ENCODE measurements around the gene PPIL3. TPM values are rescaled to one million over a fixed set of nuclear protein-coding genes. Genes with fewer than 3 reads are reported as not detected.
"Not testable (repeated sequence)": the region's sequence is repeated elsewhere in the genome, so short reads cannot be mapped to it uniquely, and the experiment has no call there.

PPIL3 gene
- total RNA-seq, 1 experiment from 2014 or later, result 49.0 TPM

- no TSS peak for BruUV-seq (replicated peaks)
- Histone ChIP-seq H3K4me1 (replicated peaks; ENCODE audit: insufficient read depth) (no peaks in the 10 kb centered on the region), H3K9me2 (ENCODE audit: insufficient read depth) (no peaks in the 10 kb centered on the region), H3K36me3 (ENCODE audit: low read depth) (peaks cover 47% of the 10 kb centered on the region), H3K27ac (no peak overlapping the region), H3K4me3 (no peak overlapping the region), H3K4me2 (no peak overlapping the region), H3K79me2 (ENCODE audit: low read depth) (no peaks in the 10 kb centered on the region), H2AFZ (no peak overlapping the region), H3K9me3 (ENCODE audit: insufficient read depth, low read depth) (no peaks in the 10 kb centered on the region), H4K20me1 (ENCODE audit: insufficient read depth) (no peaks in the 10 kb centered on the region), H3F3A (ENCODE audit: insufficient read depth, low read depth) (peaks cover 21% of the 10 kb centered on the region), H3K27me3 (ENCODE audit: insufficient read depth, low read depth) (no peaks in the 10 kb centered on the region)
- POLR2A ChIA-PET (ENCODE audit: unreplicated experiment), result no interaction called here
- TF ChIP-seq, protein P1, sequence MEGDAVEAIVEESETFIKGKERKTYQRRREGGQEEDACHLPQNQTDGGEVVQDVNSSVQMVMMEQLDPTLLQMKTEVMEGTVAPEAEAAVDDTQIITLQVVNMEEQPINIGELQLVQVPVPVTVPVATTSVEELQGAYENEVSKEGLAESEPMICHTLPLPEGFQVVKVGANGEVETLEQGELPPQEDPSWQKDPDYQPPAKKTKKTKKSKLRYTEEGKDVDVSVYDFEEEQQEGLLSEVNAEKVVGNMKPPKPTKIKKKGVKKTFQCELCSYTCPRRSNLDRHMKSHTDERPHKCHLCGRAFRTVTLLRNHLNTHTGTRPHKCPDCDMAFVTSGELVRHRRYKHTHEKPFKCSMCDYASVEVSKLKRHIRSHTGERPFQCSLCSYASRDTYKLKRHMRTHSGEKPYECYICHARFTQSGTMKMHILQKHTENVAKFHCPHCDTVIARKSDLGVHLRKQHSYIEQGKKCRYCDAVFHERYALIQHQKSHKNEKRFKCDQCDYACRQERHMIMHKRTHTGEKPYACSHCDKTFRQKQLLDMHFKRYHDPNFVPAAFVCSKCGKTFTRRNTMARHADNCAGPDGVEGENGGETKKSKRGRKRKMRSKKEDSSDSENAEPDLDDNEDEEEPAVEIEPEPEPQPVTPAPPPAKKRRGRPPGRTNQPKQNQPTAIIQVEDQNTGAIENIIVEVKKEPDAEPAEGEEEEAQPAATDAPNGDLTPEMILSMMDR (conservative IDR thresholded peaks at IDR 0.05), result no peak
- no peak for DNase-seq
- CTCF ChIA-PET, result no interaction called here
- intact Hi-C loops (cut with micrococcal nuclease; ENCODE audit: unreplicated experiment), result no loop called here
Measured at GRCh38 chr2:200899482-200899881, 10.6 kb upstream of the PPIL3 start.

DNA sequence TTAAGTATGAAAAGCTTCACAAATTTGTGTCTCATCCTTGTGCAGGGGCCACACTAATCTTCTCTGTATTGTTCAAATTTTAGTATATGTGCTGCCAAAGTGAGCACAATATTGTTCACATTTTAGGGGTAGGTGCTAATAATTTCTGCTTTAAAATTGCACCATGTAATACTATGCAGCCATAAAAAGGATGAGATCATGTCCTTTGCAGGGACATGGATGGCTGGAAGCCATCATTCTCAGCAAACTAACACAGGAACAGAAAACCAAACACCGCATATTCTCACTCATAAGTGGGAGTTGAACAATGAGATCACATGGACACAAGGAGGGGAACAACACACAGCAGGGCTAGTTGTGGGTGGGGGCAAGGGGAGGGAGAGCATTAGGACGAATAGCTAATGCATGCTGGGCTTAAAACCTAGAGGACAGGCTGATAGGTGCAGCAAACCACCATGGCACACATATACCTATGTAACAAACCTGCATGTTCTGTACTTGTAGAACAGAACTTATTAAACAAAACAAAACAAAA is 7.1 kb downstream of the PPIL3 start:
- H3K79me2 ChIP-seq (ENCODE audit: low read depth); H3K4me1 ChIP-seq (replicated peaks; ENCODE audit: insufficient read depth); H3F3A ChIP-seq (ENCODE audit: insufficient read depth, low read depth); POLR2A ChIA-PET (ENCODE audit: unreplicated experiment); H3K4me2 ChIP-seq; BruUV-seq (replicated peaks); H2AFZ ChIP-seq; H3K27me3 ChIP-seq (ENCODE audit: insufficient read depth, low read depth); DNase-seq; H3K9me2 ChIP-seq (ENCODE audit: insufficient read depth); CTCF ChIA-PET; H3K4me3 ChIP-seq; H4K20me1 ChIP-seq (ENCODE audit: insufficient read depth); H3K27ac ChIP-seq; H3K9me3 ChIP-seq (ENCODE audit: insufficient read depth, low read depth): not testable (repeated sequence)
- intact Hi-C loops (cut with micrococcal nuclease; ENCODE audit: unreplicated experiment), result loop anchor here (10.0 kb wide), 1 partner anchor 907 kb away; no protein-coding TSS in a partner anchor
- peaks cover 42% of the 10 kb centered on the region for H3K36me3 ChIP-seq (ENCODE audit: low read depth)

GRCh38 chr2:200878289-200878880 is 10.5 kb downstream of the PPIL3 start:
- ChIA-PET CTCF (no interaction called here), POLR2A (ENCODE audit: unreplicated experiment) (interaction anchor here (0.7 kb wide), 1 partner anchor 14 kb away, joined by 3 read pairs; no protein-coding TSS in a partner anchor)
- H3K36me3 ChIP-seq (ENCODE audit: low read depth), result peaks cover 48% of the 10 kb centered on the region; the same call in 1 of the 2 replicates
- H3K27me3 ChIP-seq (ENCODE audit: insufficient read depth, low read depth), result no peaks in the 10 kb centered on the region
- no peaks in the 10 kb centered on the region for H3K79me2 ChIP-seq (ENCODE audit: low read depth)
- H3K4me2 ChIP-seq, result no peak overlapping the region
- H4K20me1 ChIP-seq (ENCODE audit: insufficient read depth), result no peaks in the 10 kb centered on the region
- no peaks in the 10 kb centered on the region for H3K9me2 ChIP-seq (ENCODE audit: insufficient read depth)
- no peaks in the 10 kb centered on the region; the same call in 1 of the 2 replicates for H3F3A ChIP-seq (ENCODE audit: insufficient read depth, low read depth)
- H3K9me3 ChIP-seq (ENCODE audit: insufficient read depth, low read depth), result no peaks in the 10 kb centered on the region
- no TSS peak for BruUV-seq (replicated peaks)
- no peak overlapping the region for H3K4me3 ChIP-seq
- no peak overlapping the region for H3K27ac ChIP-seq
- H2AFZ ChIP-seq, result no peak overlapping the region
- DNase-seq, result no peak
- H3K4me1 ChIP-seq (replicated peaks; ENCODE audit: insufficient read depth), result no peaks in the 10 kb centered on the region
- intact Hi-C loops (cut with micrococcal nuclease; ENCODE audit: unreplicated experiment), result no loop called here
- TF ChIP-seq, protein P1 (conservative IDR thresholded peaks at IDR 0.05), result no peak
- TF ChIP-seq EZH2 (IDR thresholded peaks at IDR 0.05; ENCODE audit: low read depth), result no peak

Data from PC-9 (cell line).